Measurements from ENCODE around the gene SLC25A45.

Gene SLC25A45

GRCh38 chr11:65379698-65380459 lies 2.6 kb downstream of the SLC25A45 start:
- Histone ChIP-seq H3K9me3 (ENCODE audit: severe bottlenecking) (no peaks in the 10 kb centered on the region), H3K4me1 (ENCODE audit: insufficient read depth, poor library complexity, severe bottlenecking) (peaks cover 13% of the 10 kb centered on the region), H3K27ac (ENCODE audit: poor library complexity, severe bottlenecking) (no peak overlapping the region), H3K36me3 (ENCODE audit: low read depth) (no peaks in the 10 kb centered on the region), H3K27me3 (ENCODE audit: insufficient read depth, poor library complexity, severe bottlenecking) (no peaks in the 10 kb centered on the region), H3K4me3 (ENCODE audit: severe bottlenecking) (no peak overlapping the region)
- ATAC-seq (ENCODE audit: low read depth) (no peak), DNase-seq (ENCODE audit: low spot score) (no peak)
- no peak for TF ChIP-seq CTCF (IDR thresholded peaks at IDR 0.05; ENCODE audit: poor library complexity, severe bottlenecking)

- Histone ChIP-seq H3K9me3 (ENCODE audit: severe bottlenecking) (no peaks in the 10 kb centered on the region), H3K4me1 (ENCODE audit: insufficient read depth, poor library complexity, severe bottlenecking) (peaks cover 13% of the 10 kb centered on the region), H3K27me3 (ENCODE audit: insufficient read depth, poor library complexity, severe bottlenecking) (no peaks in the 10 kb centered on the region), H3K27ac (ENCODE audit: poor library complexity, severe bottlenecking) (no peak overlapping the region), H3K36me3 (ENCODE audit: low read depth) (no peaks in the 10 kb centered on the region), H3K4me3 (ENCODE audit: severe bottlenecking) (no peak overlapping the region)
- ATAC-seq (ENCODE audit: low read depth) (no peak), DNase-seq (ENCODE audit: low spot score) (no peak)
- TF ChIP-seq CTCF (IDR thresholded peaks at IDR 0.05; ENCODE audit: poor library complexity, severe bottlenecking) = no peak
Measured at GRCh38 chr11:65378928-65379638, 3.4 kb downstream of the SLC25A45 start.

GRCh38 chr11:65378208-65378927 lies 4.1 kb downstream of the SLC25A45 start:
- no peak for ATAC-seq (ENCODE audit: low read depth)
- H3K4me1 ChIP-seq (ENCODE audit: insufficient read depth, poor library complexity, severe bottlenecking) = peaks cover 13% of the 10 kb centered on the region
- H3K36me3 ChIP-seq (ENCODE audit: low read depth) = no peaks in the 10 kb centered on the region
- H3K27ac ChIP-seq (ENCODE audit: poor library complexity, severe bottlenecking) = no peak overlapping the region
- no peaks in the 10 kb centered on the region for H3K27me3 ChIP-seq (ENCODE audit: insufficient read depth, poor library complexity, severe bottlenecking)
- TF ChIP-seq CTCF (IDR thresholded peaks at IDR 0.05; ENCODE audit: poor library complexity, severe bottlenecking) = peak; percentile 26
- H3K4me3 ChIP-seq (ENCODE audit: severe bottlenecking) = no peak overlapping the region
- H3K9me3 ChIP-seq (ENCODE audit: severe bottlenecking) = no peaks in the 10 kb centered on the region
- no peak for DNase-seq (ENCODE audit: low spot score)

- Histone ChIP-seq H3K36me3 (ENCODE audit: low read depth) (no peaks in the 10 kb centered on the region), H3K4me3 (ENCODE audit: severe bottlenecking) (no peak overlapping the region), H3K27me3 (ENCODE audit: insufficient read depth, poor library complexity, severe bottlenecking) (no peaks in the 10 kb centered on the region), H3K4me1 (ENCODE audit: insufficient read depth, poor library complexity, severe bottlenecking) (peaks cover 8% of the 10 kb centered on the region), H3K9me3 (ENCODE audit: severe bottlenecking) (no peaks in the 10 kb centered on the region), H3K27ac (ENCODE audit: poor library complexity, severe bottlenecking) (no peak overlapping the region)
- no peak for TF ChIP-seq CTCF (IDR thresholded peaks at IDR 0.05; ENCODE audit: poor library complexity, severe bottlenecking)
- DNase-seq (ENCODE audit: low spot score) = no peak
- no peak for ATAC-seq (ENCODE audit: low read depth)
Measured at GRCh38 chr11:65377777-65378176, 4.7 kb downstream of the SLC25A45 start.
